Activated CD4-positive, alpha-beta T cell treated with anti-CD3 and anti-CD28 coated beads, Interleukin-2, amount 50 U/mL, for 24 hours (primary cell): ENCODE data around the gene RAB19.
A peak's percentile ranks its signal among the peaks of the same experiment; 100 is the strongest.

ENCODE experiments used
- DNase-seq, 2 donors: peaks; one replicate each; pipeline ENCODE4 v3.0.0-alpha.2; 2020; ENCODE audit warnings: low read depth in 1 of 2, low spot score in 1 of 2

RAB19 gene, protein sequence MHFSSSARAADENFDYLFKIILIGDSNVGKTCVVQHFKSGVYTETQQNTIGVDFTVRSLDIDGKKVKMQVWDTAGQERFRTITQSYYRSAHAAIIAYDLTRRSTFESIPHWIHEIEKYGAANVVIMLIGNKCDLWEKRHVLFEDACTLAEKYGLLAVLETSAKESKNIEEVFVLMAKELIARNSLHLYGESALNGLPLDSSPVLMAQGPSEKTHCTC

GRCh38 chr7:140403878-140404564 lies at the start of gene RAB19:
TSS of gene RAB19 (plus strand) at chr7:140404058. CDS start at chr7:140407647, 3,589 bp downstream.
- peak; percentile 9 to 10 for DNase-seq

DNA sequence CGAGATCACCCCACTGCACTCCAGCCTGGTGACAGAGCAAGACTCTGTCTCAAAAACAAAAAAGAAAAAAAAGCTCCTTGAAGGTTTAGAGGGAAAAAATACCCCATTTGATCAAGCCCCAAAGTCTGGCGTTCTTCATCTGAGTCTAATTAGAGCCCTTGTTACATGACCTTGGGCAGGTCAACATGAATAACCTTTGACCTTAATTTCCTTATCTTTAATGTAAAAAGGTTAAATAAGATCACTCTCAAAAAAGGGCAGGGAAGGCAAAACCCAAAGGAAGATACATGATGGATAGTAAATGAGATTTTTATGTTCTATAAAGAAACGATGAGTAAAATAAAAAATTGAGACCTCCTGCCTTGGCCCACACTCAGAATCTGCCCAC lies 45.8 kb upstream of the RAB19 start:
- DNase-seq: no peak

- peak in 1 of 2 donors; percentile 8 for DNase-seq
Observed at GRCh38 chr7:140358412-140359051, 45.3 kb upstream of the RAB19 start.

DNA sequence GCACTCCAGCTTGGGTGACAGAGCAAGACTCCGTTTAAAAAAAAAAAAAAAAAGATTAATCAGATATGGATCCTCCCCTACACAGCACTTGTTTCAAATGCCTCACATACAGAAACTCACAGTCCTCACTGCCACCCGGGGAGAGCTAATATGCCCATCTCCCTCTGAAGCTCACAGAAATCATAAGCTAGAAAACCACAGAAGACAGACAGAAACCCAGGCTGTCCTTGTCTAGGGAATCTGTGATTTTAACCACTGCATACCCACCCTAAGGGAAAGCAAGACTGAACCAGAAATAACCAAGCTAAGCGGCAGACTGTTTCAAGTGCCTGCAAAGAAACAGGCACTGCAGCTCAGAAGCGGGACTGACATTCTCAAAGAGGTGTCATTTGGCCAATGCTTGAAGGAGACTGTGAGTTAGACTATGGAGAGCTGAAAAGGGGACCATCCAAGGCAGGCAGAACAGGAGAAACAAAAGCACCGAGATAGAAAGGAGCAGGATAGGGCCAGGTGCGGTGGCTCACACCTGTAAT lies 43.1 kb upstream of the RAB19 start:
- no peak for DNase-seq

GRCh38 chr7:140364819-140365218 lies 39.0 kb upstream of the RAB19 start:
- no peak for DNase-seq

DNA sequence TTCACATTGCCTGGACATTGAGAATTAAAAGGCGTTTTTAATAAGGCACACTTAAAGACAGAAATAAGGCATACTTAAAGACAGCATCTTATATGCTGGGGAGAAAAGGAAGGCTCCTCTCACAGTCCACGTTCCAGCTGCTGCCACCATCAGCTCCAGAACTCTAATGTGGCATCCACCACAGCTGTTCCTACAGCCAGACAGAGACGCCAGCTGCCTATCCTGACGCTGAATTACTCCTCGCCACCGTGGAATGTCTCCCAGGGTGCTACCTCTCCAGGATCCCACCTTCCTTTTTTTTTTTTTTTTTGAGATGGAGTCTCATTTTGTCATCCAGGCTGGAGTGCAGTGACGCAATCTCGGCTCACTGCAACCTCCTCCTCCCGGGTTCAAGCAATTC lies 36.3 kb upstream of the RAB19 start:
- DNase-seq: no peak

GRCh38 chr7:140369294-140369693 lies 34.6 kb upstream of the RAB19 start:
- no peak for DNase-seq

GRCh38 chr7:140375323-140375722 lies 28.5 kb upstream of the RAB19 start:
- no peak for DNase-seq

- DNase-seq: peak; percentile 10 to 46
Observed at GRCh38 chr7:140375892-140376730, 27.7 kb upstream of the RAB19 start.

- DNase-seq: no peak
Observed at GRCh38 chr7:140383954-140384713, 19.7 kb upstream of the RAB19 start.

- no peak for DNase-seq
Observed at GRCh38 chr7:140384894-140385545, 18.8 kb upstream of the RAB19 start.

DNA sequence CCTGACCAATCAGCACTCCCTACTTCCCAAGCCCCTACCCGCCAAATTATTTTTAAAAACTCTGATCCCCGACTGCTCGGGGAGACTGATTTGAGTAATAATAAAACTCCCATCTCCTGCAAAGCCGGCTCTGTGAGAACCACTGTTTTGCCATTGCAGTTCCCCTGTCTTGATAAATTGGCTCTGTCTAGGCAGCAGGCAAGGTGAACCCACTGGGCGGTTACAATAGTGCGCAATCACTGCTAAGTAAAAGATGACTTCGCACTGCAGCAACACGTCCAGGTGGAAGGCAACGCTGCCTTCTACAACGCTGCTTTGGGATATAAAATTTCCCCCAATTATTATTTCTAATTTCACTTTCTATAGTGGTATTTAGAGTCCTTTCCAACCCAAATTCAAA lies 14.4 kb upstream of the RAB19 start:
- no peak for DNase-seq

- DNase-seq: no peak
Observed at GRCh38 chr7:140390034-140390433, 13.8 kb upstream of the RAB19 start.

DNA sequence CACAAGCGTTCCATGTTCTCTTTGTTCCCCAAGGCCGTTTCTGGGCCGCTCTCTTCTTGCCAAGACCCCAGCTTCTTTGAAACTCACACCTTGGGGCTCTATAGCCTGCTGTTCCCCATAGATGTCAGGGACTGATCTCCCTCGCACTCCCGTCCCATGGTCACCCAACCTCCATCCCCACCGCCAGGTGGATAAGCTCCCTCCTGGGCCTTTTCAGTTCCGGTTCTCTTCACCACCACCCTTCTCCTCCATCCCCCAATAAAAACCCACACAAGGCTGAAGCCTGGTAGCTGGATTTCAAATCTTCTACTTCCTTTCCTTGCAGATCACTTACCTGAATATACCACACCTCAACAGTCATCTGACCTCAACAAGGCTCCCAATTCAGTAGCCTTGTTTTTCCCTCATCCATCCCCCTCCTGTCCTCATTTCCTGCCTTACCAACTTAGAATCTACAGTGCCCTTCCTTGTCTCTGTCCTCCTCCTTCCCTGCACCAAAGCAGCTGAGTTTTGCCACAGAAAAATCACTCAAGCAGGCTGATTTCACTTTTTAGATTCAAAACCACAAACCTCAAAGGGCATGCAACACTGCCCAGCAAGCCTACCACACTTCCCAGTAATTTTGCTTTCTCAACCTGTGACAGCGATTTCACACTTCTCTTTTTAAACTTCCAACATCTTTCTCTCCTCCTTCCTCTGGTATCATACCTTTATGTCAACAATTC lies 13.2 kb upstream of the RAB19 start:
- no peak for DNase-seq

GRCh38 chr7:140391634-140392033 lies 12.2 kb upstream of the RAB19 start:
- no peak for DNase-seq

DNA sequence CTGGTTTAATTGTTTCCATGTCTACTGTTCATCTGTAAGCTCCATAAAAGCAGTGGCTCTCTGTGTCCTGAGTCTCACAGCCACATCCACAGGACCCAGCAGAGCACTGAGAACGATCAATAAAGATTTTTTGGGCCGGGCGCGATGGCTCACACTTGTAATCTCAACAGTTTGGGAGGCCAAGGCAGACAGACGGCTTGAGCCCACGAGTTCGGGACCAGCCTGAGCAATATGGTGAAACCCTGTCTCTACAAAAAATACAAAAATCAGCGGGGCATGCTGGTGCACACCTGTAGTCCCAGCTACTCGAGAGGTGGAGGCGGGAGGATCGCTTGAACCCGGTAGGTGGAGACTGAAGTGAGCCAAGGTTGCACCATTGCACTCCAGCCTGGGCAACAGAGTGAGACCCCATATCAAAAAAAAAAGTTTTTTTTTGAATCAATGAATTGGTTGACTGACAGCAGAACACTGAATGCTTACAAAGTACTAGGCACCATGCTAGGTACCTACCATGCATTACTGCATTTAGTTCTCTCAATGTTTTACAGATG lies 10.0 kb upstream of the RAB19 start:
- DNase-seq: no peak

- DNase-seq: peak; percentile 74 to 77
Observed at GRCh38 chr7:140397784-140398750, 5.8 kb upstream of the RAB19 start, which contains the start of gene SLC37A3. TSS of gene SLC37A3 (minus strand) at chr7:140398530. CDS start at chr7:140382526, 16,004 bp downstream.

- DNase-seq: no peak
Observed at GRCh38 chr7:140398821-140399220, 5.0 kb upstream of the RAB19 start.
